Measurements from ENCODE around the gene TOP2B.

GRCh38 chr3:25548836-25549235 is 115.9 kb downstream of the TOP2B start:
- TF ChIP-seq FOXM1 (IDR thresholded peaks at IDR 0.05; ENCODE audit: low read depth) (no peak), FOXM1 (CRISPR knock-in tag; IDR thresholded peaks at IDR 0.05; ENCODE audit: low read depth) (no peak), JUNB (CRISPR knock-in tag; conservative IDR thresholded peaks at IDR 0.05) (no peak), E2F4 (CRISPR knock-in tag; IDR thresholded peaks at IDR 0.05; ENCODE audit: low read depth) (no peak), EZH2 (IDR thresholded peaks at IDR 0.05; ENCODE audit: borderline replicate concordance, low read depth, low read length) (no peak), MAX (CRISPR knock-in tag; IDR thresholded peaks at IDR 0.05) (no peak), ZNF316 (IDR thresholded peaks at IDR 0.05) (no peak), ZNF449 (CRISPR knock-in tag; IDR thresholded peaks at IDR 0.05) (no peak), CTCF (IDR thresholded peaks at IDR 0.05 in 2 of 3, conservative IDR thresholded peaks at IDR 0.05 in 1 of 3; ENCODE audit: insufficient read depth in 2 of 3, low read depth in 1 of 3, low read length in 3 of 3) (no peak), SMAD4 (CRISPR knock-in tag; conservative IDR thresholded peaks at IDR 0.05) (no peak), SRSF9 (IDR thresholded peaks at IDR 0.05; ENCODE audit: borderline replicate concordance, low read depth, low read length) (no peak), NFYB (IDR thresholded peaks at IDR 0.05; ENCODE audit: extremely low read depth, insufficient read length) (no peak), MEF2A (IDR thresholded peaks at IDR 0.05; ENCODE audit: control insufficient read depth, low read depth, low read length) (no peak), IRF2 (CRISPR knock-in tag; IDR thresholded peaks at IDR 0.05) (no peak), TOE1 (IDR thresholded peaks at IDR 0.05; ENCODE audit: borderline replicate concordance) (no peak), TOE1 (CRISPR knock-in tag; IDR thresholded peaks at IDR 0.05; ENCODE audit: borderline replicate concordance, low read depth) (no peak)
